Measurements from ENCODE around the gene SLC22A7.

DNA sequence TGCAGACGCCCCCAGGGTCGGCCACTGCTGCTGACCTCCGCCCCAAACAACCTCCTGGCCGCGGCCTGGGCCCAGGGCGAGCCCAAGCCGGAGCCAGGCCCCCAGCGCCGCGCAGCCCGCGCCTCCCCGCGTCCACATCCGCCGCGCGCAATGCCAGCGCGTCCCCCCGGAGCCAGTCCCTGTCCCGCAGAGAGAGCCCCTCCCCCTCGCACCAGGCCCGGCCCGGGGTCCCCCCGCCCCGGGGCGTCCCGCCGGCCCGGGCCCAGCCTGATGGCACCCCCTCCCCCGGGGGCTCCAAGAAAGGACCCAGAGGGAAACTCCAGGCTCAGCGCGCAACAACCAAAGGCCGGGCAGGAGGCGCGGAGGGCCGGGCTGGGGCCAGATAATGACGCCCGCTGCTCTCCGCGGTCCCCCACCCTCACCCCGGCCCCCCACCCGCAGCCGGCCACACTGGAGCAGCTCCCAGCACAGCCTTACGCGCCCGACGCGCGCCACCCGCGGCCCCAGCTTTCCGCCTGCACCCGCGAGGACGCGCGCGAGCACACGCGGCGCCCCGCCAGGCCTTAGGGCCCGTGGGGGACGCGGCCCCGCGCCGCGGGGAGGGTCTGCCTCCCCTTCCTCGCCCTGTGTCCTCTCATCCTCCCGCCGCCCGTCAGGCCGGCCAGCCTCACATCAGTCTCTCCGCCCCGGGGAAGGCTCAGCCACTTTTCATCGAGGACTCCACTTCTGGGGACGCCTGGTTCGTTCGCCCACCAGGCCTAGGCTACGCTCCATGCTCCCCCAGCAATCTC lies 12.9 kb upstream of the SLC22A7 start:
- TF ChIP-seq, protein P1, sequence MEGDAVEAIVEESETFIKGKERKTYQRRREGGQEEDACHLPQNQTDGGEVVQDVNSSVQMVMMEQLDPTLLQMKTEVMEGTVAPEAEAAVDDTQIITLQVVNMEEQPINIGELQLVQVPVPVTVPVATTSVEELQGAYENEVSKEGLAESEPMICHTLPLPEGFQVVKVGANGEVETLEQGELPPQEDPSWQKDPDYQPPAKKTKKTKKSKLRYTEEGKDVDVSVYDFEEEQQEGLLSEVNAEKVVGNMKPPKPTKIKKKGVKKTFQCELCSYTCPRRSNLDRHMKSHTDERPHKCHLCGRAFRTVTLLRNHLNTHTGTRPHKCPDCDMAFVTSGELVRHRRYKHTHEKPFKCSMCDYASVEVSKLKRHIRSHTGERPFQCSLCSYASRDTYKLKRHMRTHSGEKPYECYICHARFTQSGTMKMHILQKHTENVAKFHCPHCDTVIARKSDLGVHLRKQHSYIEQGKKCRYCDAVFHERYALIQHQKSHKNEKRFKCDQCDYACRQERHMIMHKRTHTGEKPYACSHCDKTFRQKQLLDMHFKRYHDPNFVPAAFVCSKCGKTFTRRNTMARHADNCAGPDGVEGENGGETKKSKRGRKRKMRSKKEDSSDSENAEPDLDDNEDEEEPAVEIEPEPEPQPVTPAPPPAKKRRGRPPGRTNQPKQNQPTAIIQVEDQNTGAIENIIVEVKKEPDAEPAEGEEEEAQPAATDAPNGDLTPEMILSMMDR (IDR thresholded peaks at IDR 0.05; ENCODE audit: low read depth, low read length) = no peak
- no peak for TF ChIP-seq EZH2phosphoT487 (IDR thresholded peaks at IDR 0.05; ENCODE audit: low read depth)

Measured in OCI-LY3 (cell line).